M059J (cell line): ENCODE measurements around the gene TMEM14C. TPM values are rescaled to one million over a fixed set of nuclear protein-coding genes. Genes with fewer than 3 reads are reported as not detected.
A peak's percentile ranks its signal among the peaks of the same experiment; 100 is the strongest.

Experiments used
- DNase-seq: peaks from one replicate; pipeline ENCODE4 v3.0.0-alpha.2; 2012; ENCODE audit warnings: low read depth
- total RNA-seq: library from RNA; depleted of rRNA; stranded (reverse); fragments of >200 nt; shearing (Covaris generic); gene quantifications from 2 replicates; pipeline ENCODE4 v1.2.3, GENCODE V29; 2014; rRNA removed

Gene TMEM14C
- total RNA-seq, 1 experiment from 2014 or later, result 204 TPM

GRCh38 chr6:10759884-10760329, 37.0 kb downstream of the TMEM14C start:
- DNase-seq, result peak; percentile 97

GRCh38 chr6:10763006-10763405, 40.1 kb downstream of the TMEM14C start:
- peak; percentile 51 for DNase-seq

DNA sequence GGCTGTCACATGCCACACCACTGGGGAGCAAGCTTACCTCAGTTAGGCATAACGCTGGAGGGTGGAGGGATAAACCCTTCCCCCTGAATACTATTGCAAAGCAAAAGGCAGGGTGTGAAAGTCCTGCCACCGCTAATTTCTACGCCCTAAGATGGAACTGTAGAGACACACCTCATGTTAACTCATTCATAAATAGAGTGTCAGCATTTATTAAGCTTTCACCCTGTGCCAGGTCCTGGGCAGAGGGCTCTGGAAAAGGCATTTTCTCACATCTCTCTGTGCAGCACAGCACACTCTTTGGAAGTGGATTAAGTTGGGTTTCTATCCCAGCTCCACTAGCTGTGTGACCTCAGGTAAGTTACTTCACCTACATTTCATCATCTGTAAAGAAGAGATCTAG, 46.5 kb downstream of the TMEM14C start:
- no peak for DNase-seq

DNA sequence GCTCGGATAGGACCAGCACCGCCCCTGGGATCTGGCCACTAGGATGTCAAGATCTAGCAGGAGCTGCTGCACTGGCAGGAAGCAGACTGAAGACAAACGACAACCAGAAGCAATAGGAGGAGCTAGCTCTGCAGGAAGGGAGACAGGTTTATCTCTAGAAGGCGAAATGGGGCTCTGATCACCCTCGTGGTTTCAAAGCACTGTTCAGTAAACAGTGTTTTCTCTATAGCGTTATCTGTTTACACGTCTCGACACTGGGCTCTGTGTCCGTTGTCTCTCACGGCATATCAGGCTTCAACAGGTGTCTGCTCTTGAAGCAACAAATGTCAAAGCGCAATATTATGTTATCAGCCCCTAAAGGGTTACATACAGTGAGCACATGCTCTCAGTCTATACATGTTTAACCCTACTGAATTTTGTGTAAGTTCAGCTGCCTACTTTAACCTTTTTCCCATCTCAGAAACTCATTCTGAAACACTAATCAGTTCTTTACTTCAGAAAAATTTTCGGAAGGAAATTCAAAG, 48.6 kb downstream of the TMEM14C start:
- no peak for DNase-seq

- no peak for DNase-seq
Observed at GRCh38 chr6:10778230-10778629, 55.4 kb downstream of the TMEM14C start.

DNA sequence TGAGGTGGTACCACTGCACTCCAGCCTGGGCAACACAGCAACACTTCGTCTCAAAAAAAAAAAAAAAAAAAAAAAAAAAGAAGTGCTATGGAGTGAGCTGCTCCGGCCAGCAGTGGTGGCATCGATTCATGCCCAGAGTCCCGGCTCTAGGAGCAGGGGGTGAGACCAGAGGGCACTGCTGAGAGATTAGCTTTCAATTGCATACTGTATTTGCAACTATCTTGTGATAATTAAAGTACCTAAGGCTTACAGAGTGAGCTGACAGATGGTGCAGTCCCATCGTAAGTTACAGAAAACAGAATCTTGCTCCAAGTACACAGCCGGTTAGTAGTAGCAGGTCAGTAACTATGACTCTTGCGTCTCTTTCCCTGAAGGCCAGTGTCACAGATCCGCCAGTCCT, 56.2 kb downstream of the TMEM14C start:
- no peak for DNase-seq

Other genes starting within 250 kb of the TMEM14C start
- 22.2 and 22.5 TPM in 2 replicates for gene GCNT2, start 201.7 kb upstream of the TMEM14C start, total RNA-seq
- 0.32 and 0.44 TPM in 2 replicates for gene C6orf52, start 28.5 kb upstream of the TMEM14C start, total RNA-seq
- 32.1 and 34.6 TPM in 2 replicates for gene PAK1IP1, start 28.1 kb upstream of the TMEM14C start, total RNA-seq
- 176 and 207 TPM in 2 replicates for gene TMEM14B, start 24.7 kb downstream of the TMEM14C start, total RNA-seq
- gene MAK, start 115.5 kb downstream of the TMEM14C start, total RNA-seq, result 0.20 and 0.44 TPM in 2 replicates
- gene GCM2, start 159.0 kb downstream of the TMEM14C start, total RNA-seq, result not detected in 2 replicates
- gene SYCP2L, start 164.0 kb downstream of the TMEM14C start, total RNA-seq, result not detected in 2 replicates